Colonic mucosa (tissue), 4 donors: ENCODE measurements around the gene BPIFB4. TPM values are rescaled to one million over a fixed set of nuclear protein-coding genes. Genes with fewer than 3 reads are reported as not detected.

ENCODE experiments used
- DNase-seq: peaks from one replicate; pipeline ENCODE4 v3.0.0-alpha.2; 2020
- H3K27ac ChIP-seq: fragments of 200-600 bp; one replicate; pipeline ENCODE4 v1.8.0; 2021
- H3K27me3 ChIP-seq: fragments of 200-600 bp; one replicate; pipeline ENCODE4 v1.8.0; 2021
- H3K36me3 ChIP-seq: fragments of 200-600 bp; one replicate; pipeline ENCODE4 v1.8.0; 2021
- H3K4me1 ChIP-seq: fragments of 200-600 bp; one replicate; pipeline ENCODE4 v1.8.0; 2021; ENCODE audit warnings: mild to moderate bottlenecking
- H3K4me3 ChIP-seq: fragments of 200-600 bp; one replicate; pipeline ENCODE4 v1.8.0; 2021
- H3K9ac ChIP-seq, 2 donors: one replicate each; pipeline ENCODE4 v1.7.0; 2013; ENCODE audit warnings: control low read depth in 2 of 2, low read depth in 2 of 2, low read length in 2 of 2
- H3K9me3 ChIP-seq: fragments of 200-600 bp; one replicate; pipeline ENCODE4 v1.8.0; 2021
- CTCF ChIP-seq: fragments of 200-600 bp; IDR thresholded peaks from one replicate; pipeline ENCODE4 v1.8.0; 2022; ENCODE audit warnings: antibody characterized with exemption, mild to moderate bottlenecking
- intact Hi-C: fragments of 100-400 bp; cut with DNase I; formaldehyde crosslinking; loops from one replicate; pipeline ENCODE4 v1.14.1; 2022
- total RNA-seq, 2 donors: library from RNA; stranded (reverse); fragmentation: NEBNext Ultra II Directional in 1 of 2; extraction: Animal tissue kit (Norgen Biotek cat#: 25700) in 1 of 2; gene quantifications; one replicate each; pipeline ENCODE4 v1.2.1, GENCODE V29; 2021
- donor health status: healthy.
- donor health status: DM: no; HTN: no; CAD: no.
- donor health status: DM: no; HTN: no; CAD: no.

BPIFB4 gene
- total RNA-seq, 2 donors from 2014 or later: not detected

GRCh38 chr20:33065785-33066184 lies 13.7 kb upstream of the BPIFB4 start:
- Histone ChIP-seq H3K27me3 (no peaks in the 10 kb centered on the region), H3K4me1 (no peaks in the 10 kb centered on the region), H3K9ac (no peak overlapping the region), H3K27ac (no peak overlapping the region), H3K4me3 (no peak overlapping the region), H3K9me3 (no peaks in the 10 kb centered on the region), H3K36me3 (no peaks in the 10 kb centered on the region)
- DNase-seq: no peak
- intact Hi-C loops: no loop called here
- no peak for TF ChIP-seq CTCF

GRCh38 chr20:33067806-33068205 lies 11.6 kb upstream of the BPIFB4 start:
- no peak for TF ChIP-seq CTCF
- Histone ChIP-seq H3K36me3 (no peaks in the 10 kb centered on the region), H3K4me1 (no peaks in the 10 kb centered on the region), H3K4me3 (no peak overlapping the region), H3K27me3 (no peaks in the 10 kb centered on the region), H3K27ac (no peak overlapping the region), H3K9ac (no peak overlapping the region), H3K9me3 (no peaks in the 10 kb centered on the region)
- no peak for DNase-seq
- intact Hi-C loops: no loop called here

GRCh38 chr20:33068251-33068939 lies 11.0 kb upstream of the BPIFB4 start:
- no peaks in the 10 kb centered on the region for H3K4me1 ChIP-seq
- DNase-seq: no peak
- intact Hi-C loops: no loop called here
- TF ChIP-seq CTCF: no peak
- no peaks in the 10 kb centered on the region for H3K27me3 ChIP-seq
- no peaks in the 10 kb centered on the region for H3K9me3 ChIP-seq
- no peak overlapping the region for H3K9ac ChIP-seq
- H3K27ac ChIP-seq: no peak overlapping the region
- no peaks in the 10 kb centered on the region for H3K36me3 ChIP-seq
- no peak overlapping the region for H3K4me3 ChIP-seq

GRCh38 chr20:33069673-33070072 lies 9.8 kb upstream of the BPIFB4 start:
- no peaks in the 10 kb centered on the region for H3K36me3 ChIP-seq
- H3K9me3 ChIP-seq: no peaks in the 10 kb centered on the region
- H3K27me3 ChIP-seq: no peaks in the 10 kb centered on the region
- no peak overlapping the region for H3K27ac ChIP-seq
- TF ChIP-seq CTCF: no peak
- H3K9ac ChIP-seq: no peak overlapping the region
- no peak overlapping the region for H3K4me3 ChIP-seq
- DNase-seq: no peak
- intact Hi-C loops: no loop called here
- no peaks in the 10 kb centered on the region for H3K4me1 ChIP-seq

- Histone ChIP-seq H3K36me3 (no peaks in the 10 kb centered on the region), H3K9me3 (no peaks in the 10 kb centered on the region), H3K27me3 (no peaks in the 10 kb centered on the region), H3K4me3 (no peak overlapping the region), H3K4me1 (no peaks in the 10 kb centered on the region), H3K27ac (no peak overlapping the region), H3K9ac (no peak overlapping the region)
- no peak for DNase-seq
- TF ChIP-seq CTCF: no peak
- intact Hi-C loops: no loop called here
These were observed 9.1 kb upstream of the BPIFB4 start for GRCh38 chr20:33070111-33071053.
